ENCODE data around the gene STX4. TPM values are rescaled to one million over a fixed set of nuclear protein-coding genes. Genes with fewer than 3 reads are reported as not detected.

The STX4 gene
- total and polyA plus RNA-seq, 9 of the 15 experiments (the other 6 are each of a cell fraction or from before 2014, with no cell fraction given) = 3.2 to 48.0 (median 21.5) TPM

DNA sequence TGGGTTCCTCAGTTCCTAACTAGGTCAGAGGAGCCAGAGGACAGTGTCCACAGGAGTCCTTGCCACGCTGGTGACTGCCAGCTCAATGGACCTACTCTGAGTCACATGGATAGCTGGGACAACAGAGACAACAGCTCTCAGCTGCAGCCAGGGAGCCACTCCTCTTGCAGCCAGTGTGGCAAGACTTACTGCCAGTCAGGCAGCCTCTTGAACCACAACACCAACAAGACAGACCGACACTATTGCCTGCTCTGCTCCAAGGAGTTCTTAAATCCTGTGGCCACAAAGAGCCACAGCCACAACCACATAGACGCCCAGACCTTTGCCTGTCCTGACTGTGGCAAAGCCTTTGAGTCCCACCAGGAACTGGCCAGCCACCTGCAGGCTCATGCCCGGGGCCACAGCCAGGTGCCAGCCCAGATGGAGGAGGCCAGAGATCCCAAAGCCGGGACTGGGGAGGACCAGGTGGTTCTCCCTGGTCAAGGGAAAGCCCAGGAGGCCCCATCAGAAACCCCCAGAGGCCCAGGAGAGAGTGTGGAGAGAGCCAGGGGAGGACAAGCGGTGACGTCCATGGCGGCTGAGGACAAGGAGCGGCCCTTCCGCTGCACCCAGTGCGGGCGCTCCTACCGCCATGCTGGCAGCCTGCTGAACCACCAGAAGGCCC, 47.5 kb downstream of the STX4 start (continued):
- TF ChIP-seq, protein P1, sequence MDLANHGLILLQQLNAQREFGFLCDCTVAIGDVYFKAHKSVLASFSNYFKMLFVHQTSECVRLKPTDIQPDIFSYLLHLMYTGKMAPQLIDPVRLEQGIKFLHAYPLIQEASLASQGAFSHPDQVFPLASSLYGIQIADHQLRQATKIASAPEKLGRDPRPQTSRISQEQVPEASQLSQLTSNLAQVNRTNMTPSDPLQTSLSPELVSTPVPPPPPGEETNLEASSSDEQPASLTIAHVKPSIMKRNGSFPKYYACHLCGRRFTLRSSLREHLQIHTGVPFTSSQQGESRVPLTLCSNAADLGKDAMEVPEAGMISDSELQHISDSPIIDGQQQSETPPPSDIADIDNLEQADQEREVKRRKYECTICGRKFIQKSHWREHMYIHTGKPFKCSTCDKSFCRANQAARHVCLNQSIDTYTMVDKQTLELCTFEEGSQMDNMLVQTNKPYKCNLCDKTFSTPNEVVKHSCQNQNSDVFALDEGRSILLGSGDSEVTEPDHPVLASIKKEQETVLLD (IDR thresholded peaks at IDR 0.05) = no peak
- TF ChIP-seq, protein P2, sequence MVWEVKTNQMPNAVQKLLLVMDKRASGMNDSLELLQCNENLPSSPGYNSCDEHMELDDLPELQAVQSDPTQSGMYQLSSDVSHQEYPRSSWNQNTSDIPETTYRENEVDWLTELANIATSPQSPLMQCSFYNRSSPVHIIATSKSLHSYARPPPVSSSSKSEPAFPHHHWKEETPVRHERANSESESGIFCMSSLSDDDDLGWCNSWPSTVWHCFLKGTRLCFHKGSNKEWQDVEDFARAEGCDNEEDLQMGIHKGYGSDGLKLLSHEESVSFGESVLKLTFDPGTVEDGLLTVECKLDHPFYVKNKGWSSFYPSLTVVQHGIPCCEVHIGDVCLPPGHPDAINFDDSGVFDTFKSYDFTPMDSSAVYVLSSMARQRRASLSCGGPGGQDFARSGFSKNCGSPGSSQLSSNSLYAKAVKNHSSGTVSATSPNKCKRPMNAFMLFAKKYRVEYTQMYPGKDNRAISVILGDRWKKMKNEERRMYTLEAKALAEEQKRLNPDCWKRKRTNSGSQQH (CRISPR knock-in tag; IDR thresholded peaks at IDR 0.05) = no peak
- TF ChIP-seq EZH2 (IDR thresholded peaks at IDR 0.05; ENCODE audit: borderline replicate concordance, low read depth, low read length) (no peak), SPI1 (IDR thresholded peaks at IDR 0.05; ENCODE audit: borderline replicate concordance, low read depth, low read length) (no peak), BRD4 (IDR thresholded peaks at IDR 0.05) (no peak)
- TF ChIP-seq, protein P3, sequence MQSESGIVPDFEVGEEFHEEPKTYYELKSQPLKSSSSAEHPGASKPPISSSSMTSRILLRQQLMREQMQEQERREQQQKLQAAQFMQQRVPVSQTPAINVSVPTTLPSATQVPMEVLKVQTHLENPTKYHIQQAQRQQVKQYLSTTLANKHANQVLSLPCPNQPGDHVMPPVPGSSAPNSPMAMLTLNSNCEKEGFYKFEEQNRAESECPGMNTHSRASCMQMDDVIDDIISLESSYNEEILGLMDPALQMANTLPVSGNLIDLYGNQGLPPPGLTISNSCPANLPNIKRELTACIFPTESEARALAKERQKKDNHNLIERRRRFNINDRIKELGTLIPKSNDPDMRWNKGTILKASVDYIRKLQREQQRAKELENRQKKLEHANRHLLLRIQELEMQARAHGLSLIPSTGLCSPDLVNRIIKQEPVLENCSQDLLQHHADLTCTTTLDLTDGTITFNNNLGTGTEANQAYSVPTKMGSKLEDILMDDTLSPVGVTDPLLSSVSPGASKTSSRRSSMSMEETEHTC (IDR thresholded peaks at IDR 0.05) = no peak

Measured in K562 (cell line).